Fibroblast of the conjunctiva (primary cell): ENCODE measurements around the gene KBTBD13.

Experiments used
- DNase-seq: peaks from one replicate; pipeline ENCODE4 v3.0.0-alpha.2; 2010; ENCODE audit warnings: low read depth

Gene KBTBD13

DNA sequence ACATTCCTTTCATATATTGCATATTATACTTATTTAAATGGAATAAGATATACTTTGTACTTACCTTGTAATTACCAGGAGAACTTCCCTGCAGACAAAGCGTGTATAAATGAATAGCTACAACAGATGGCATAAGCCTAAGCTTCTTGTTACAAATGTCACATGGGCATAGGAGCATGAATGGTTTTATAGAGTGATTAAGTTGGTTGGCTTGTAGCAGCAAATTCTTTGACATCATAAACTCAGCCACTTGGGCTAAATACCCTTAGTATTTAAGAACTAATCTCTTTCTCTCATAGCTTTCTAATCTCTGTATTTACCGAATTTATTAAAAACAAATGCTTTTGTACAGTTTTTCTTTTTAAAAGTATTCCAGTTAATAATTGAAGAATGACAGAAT is 38.5 kb downstream of the KBTBD13 start, which contains the start of gene UBAP1L:
Gene UBAP1L (minus strand): TSS at position 115 of the 400 bp plus-strand sequence. CDS start 8,985 bp downstream, outside the sequence.
- DNase-seq: no peak

DNA sequence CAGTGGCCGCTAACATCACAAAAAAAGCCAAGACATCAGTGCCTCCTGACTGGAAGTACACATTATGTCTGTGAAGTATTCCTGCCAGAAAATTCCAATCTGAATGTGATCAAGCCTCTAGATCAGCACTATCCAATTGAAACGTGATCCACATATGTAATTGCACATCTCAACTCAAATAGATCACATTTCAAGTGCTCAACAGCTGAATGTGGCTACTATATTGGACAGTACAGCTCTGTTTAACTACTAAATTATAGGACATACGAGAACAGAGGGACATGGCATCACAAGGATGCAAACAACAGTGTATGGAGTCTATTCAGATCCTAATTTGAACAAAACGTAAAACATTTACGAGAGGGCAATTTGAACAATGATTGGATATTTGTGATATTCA is 39.0 kb downstream of the KBTBD13 start:
- no peak for DNase-seq
